Vagina (tissue), 2 donors: ENCODE data around the gene UCP3.
"Not testable (repeated sequence)": the region's sequence is repeated elsewhere in the genome, so short reads cannot be mapped to it uniquely, and the experiment has no call there.

Experiments used
- POLR2A ChIP-seq, 2 donors: fragments of 450-650 bp; IDR thresholded peaks; one replicate each; pipeline ENCODE4 v1.6.1; 2017; ENCODE audit warnings: antibody characterized with exemption in 2 of 2, mild to moderate bottlenecking in 2 of 2, moderate library complexity in 2 of 2
- POLR2AphosphoS5 ChIP-seq, 2 donors: sonication (generic); formaldehyde crosslinking; IDR thresholded peaks; one replicate each; pipeline ENCODE4 v1.9.0; 2017; ENCODE audit warnings: antibody characterized with exemption in 2 of 2, mild to moderate bottlenecking in 2 of 2, low read depth in 1 of 2; ENCODE audit not compliant: insufficient read depth in 1 of 2
- TF ChIP-seq, protein P1 (sequence below), 3 experiments: fragments of 450-650 bp in 2 of 3; fragments of 200-600 bp in 1 of 3; sonication (generic) in 1 of 3; IDR thresholded peaks; one replicate each; pipeline ENCODE4 v1.5.1; 2017 to 2019; ENCODE audit warnings: antibody characterized with exemption in 3 of 3, mild to moderate bottlenecking in 2 of 3, moderate library complexity in 2 of 3

DNA sequence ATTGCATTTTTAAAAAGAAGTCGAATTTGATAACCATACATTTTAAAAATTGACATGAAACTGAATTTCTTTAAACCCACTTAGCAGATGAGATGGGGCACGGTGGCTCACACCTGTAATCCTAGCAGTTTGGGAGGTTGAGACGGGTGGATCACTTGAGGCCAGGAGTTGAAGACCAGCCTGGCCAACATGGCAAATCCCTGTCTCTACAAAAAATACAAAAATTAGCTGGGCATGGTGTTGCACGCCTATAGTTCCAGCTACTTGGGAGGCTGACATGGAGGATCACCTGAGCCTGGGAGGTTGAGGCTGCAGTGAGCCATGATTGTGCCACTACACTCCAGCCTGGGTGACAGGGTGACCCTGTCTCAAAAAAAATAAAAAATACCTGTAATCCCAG lies 23.2 kb downstream of the UCP3 start:
- TF ChIP-seq, protein P1, sequence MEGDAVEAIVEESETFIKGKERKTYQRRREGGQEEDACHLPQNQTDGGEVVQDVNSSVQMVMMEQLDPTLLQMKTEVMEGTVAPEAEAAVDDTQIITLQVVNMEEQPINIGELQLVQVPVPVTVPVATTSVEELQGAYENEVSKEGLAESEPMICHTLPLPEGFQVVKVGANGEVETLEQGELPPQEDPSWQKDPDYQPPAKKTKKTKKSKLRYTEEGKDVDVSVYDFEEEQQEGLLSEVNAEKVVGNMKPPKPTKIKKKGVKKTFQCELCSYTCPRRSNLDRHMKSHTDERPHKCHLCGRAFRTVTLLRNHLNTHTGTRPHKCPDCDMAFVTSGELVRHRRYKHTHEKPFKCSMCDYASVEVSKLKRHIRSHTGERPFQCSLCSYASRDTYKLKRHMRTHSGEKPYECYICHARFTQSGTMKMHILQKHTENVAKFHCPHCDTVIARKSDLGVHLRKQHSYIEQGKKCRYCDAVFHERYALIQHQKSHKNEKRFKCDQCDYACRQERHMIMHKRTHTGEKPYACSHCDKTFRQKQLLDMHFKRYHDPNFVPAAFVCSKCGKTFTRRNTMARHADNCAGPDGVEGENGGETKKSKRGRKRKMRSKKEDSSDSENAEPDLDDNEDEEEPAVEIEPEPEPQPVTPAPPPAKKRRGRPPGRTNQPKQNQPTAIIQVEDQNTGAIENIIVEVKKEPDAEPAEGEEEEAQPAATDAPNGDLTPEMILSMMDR (IDR thresholded peaks at IDR 0.05), result not testable (repeated sequence)
- not testable (repeated sequence) for TF ChIP-seq POLR2A (IDR thresholded peaks at IDR 0.05); POLR2AphosphoS5 (IDR thresholded peaks at IDR 0.05; ENCODE audit: insufficient read depth in 1 of 2, low read depth in 1 of 2)
